Astrocyte (in vitro differentiated cells and primary cell): ENCODE measurements around the gene ALKBH2. TPM values are rescaled to one million over a fixed set of nuclear protein-coding genes. Genes with fewer than 3 reads are reported as not detected.

Source experiments
- DNase-seq: peaks from one replicate; pipeline ENCODE4 v3.0.0-alpha.2; 2010; ENCODE audit warnings: low read depth
- FAIRE-seq: peaks from 2 replicates; lab custom pipeline; 2011; peaks lifted over from hg19 to GRCh38; lab: Jason Lieb, UNC
- H2AFZ ChIP-seq: 2 replicates; pipeline ENCODE4 v1.6.0; 2012; ENCODE audit warnings: low read depth, low read length, inconsistent platforms
- H3K27ac ChIP-seq: 2 replicates; pipeline ENCODE4 v1.5.1; 2011; ENCODE audit warnings: low read depth, low read length, inconsistent platforms
- H3K27me3 ChIP-seq: 2 replicates; pipeline ENCODE4 v1.6.0; 2011; ENCODE audit warnings: low read length, inconsistent platforms; ENCODE audit not compliant: insufficient read depth
- H3K36me3 ChIP-seq: 2 replicates; pipeline ENCODE4 v1.5.1; 2011; ENCODE audit warnings: low read length, inconsistent platforms; ENCODE audit not compliant: insufficient read depth
- H3K4me1 ChIP-seq: 2 replicates; pipeline ENCODE4 v1.5.1; 2011; ENCODE audit warnings: low read length, inconsistent platforms; ENCODE audit not compliant: insufficient read depth
- H3K4me2 ChIP-seq: 2 replicates; pipeline ENCODE4 v1.6.0; 2012; ENCODE audit warnings: low read length, inconsistent platforms
- H3K4me3 ChIP-seq: 2 replicates; pipeline ENCODE4 v1.5.1; 2011; ENCODE audit warnings: low read depth, mild to moderate bottlenecking, low read length, inconsistent platforms; ENCODE audit not compliant: insufficient read depth
- H3K79me2 ChIP-seq: 2 replicates; pipeline ENCODE4 v1.6.0; 2012; ENCODE audit warnings: mild to moderate bottlenecking, low read length, inconsistent platforms; ENCODE audit not compliant: insufficient read depth
- H3K9ac ChIP-seq: 2 replicates; pipeline ENCODE4 v1.6.0; 2012; ENCODE audit warnings: mild to moderate bottlenecking, low read length, inconsistent platforms
- H3K9me3 ChIP-seq: 2 replicates; pipeline ENCODE4 v1.5.1; 2012; ENCODE audit warnings: low read depth, mild to moderate bottlenecking, low read length, inconsistent platforms; ENCODE audit not compliant: insufficient read depth
- H4K20me1 ChIP-seq: 2 replicates; pipeline ENCODE4 v1.6.0; 2012; ENCODE audit warnings: low read length, inconsistent platforms; ENCODE audit not compliant: insufficient read depth
- H3K27ac Mint-ChIP-seq: one replicate; pipeline ENCODE4 v1.8.0; 2021; ENCODE audit warnings: mild to moderate bottlenecking, mixed read lengths; ENCODE audit not compliant: unreplicated experiment
- H3K27me3 Mint-ChIP-seq: one replicate; pipeline ENCODE4 v1.8.0; 2021; ENCODE audit warnings: low read depth, mixed read lengths; ENCODE audit not compliant: unreplicated experiment
- H3K36me3 Mint-ChIP-seq: one replicate; pipeline ENCODE4 v1.8.0; 2021; ENCODE audit warnings: low read depth, mixed read lengths; ENCODE audit not compliant: unreplicated experiment
- H3K4me1 Mint-ChIP-seq: one replicate; pipeline ENCODE4 v1.8.0; 2021; ENCODE audit warnings: low read depth, mixed read lengths; ENCODE audit not compliant: unreplicated experiment
- H3K4me3 Mint-ChIP-seq: one replicate; pipeline ENCODE4 v1.8.0; 2021; ENCODE audit warnings: mild to moderate bottlenecking, moderate library complexity, mixed read lengths; ENCODE audit not compliant: unreplicated experiment
- H3K9me3 Mint-ChIP-seq: one replicate; pipeline ENCODE4 v1.8.0; 2021; ENCODE audit warnings: mild to moderate bottlenecking, mixed read lengths; ENCODE audit not compliant: unreplicated experiment
- EZH2 ChIP-seq: IDR thresholded peaks from 2 replicates; pipeline ENCODE4 v1.6.1; 2012; ENCODE audit warnings: mild to moderate bottlenecking, low read length, inconsistent platforms; ENCODE audit not compliant: insufficient read depth
- total RNA-seq: library from RNA; stranded (reverse); gene quantifications from 2 replicates; pipeline ENCODE4 v1.2.1, GENCODE V29; 2021
- TF ChIP-seq, protein P1 (sequence below): IDR thresholded peaks from 2 replicates; pipeline ENCODE4 v1.5.1; 2011; ENCODE audit warnings: low read depth, mild to moderate bottlenecking, inconsistent platforms, low read length, moderate library complexity; ENCODE audit not compliant: insufficient read depth

The ALKBH2 gene
- total RNA-seq, 1 donor from 2014 or later = 5.1 TPM

DNA sequence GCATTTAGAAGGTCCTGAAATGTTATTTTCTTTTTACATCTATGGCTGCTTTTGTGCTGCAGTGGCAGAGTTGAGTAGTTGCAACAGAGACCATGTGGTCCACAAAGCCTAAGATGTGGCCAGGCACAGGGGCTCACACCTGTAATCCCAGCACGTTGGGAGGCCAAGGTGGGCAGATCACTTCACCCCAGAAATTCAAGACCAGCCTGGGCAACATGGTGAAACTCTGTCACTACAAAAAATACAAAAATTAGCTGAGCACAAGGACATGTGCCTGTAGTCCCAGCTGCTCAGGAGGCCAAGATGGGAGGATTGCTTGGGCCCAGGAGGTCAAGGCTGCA, 27.4 kb downstream of the ALKBH2 start:
- no peak overlapping the region for H3K4me3 Mint-ChIP-seq
- DNase-seq (no peak), FAIRE-seq (no peak)
- H3K9me3 Mint-ChIP-seq = peaks cover 6% of the 10 kb centered on the region
- no peaks in the 10 kb centered on the region for H3K27me3 Mint-ChIP-seq
- H3K4me3 ChIP-seq = no peak overlapping the region
- peaks cover 15% of the 10 kb centered on the region for H3K36me3 ChIP-seq
- H3K27ac Mint-ChIP-seq = no peak overlapping the region
- H3K27me3 ChIP-seq = no peaks in the 10 kb centered on the region
- H3K4me1 Mint-ChIP-seq = no peaks in the 10 kb centered on the region
- H3K4me1 ChIP-seq = no peaks in the 10 kb centered on the region
- H2AFZ ChIP-seq = no peak overlapping the region
- no peaks in the 10 kb centered on the region for H3K9me3 ChIP-seq
- peaks cover 12% of the 10 kb centered on the region for H3K36me3 Mint-ChIP-seq
- TF ChIP-seq EZH2 = no peak
- TF ChIP-seq, protein P1, sequence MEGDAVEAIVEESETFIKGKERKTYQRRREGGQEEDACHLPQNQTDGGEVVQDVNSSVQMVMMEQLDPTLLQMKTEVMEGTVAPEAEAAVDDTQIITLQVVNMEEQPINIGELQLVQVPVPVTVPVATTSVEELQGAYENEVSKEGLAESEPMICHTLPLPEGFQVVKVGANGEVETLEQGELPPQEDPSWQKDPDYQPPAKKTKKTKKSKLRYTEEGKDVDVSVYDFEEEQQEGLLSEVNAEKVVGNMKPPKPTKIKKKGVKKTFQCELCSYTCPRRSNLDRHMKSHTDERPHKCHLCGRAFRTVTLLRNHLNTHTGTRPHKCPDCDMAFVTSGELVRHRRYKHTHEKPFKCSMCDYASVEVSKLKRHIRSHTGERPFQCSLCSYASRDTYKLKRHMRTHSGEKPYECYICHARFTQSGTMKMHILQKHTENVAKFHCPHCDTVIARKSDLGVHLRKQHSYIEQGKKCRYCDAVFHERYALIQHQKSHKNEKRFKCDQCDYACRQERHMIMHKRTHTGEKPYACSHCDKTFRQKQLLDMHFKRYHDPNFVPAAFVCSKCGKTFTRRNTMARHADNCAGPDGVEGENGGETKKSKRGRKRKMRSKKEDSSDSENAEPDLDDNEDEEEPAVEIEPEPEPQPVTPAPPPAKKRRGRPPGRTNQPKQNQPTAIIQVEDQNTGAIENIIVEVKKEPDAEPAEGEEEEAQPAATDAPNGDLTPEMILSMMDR = no peak
- H3K4me2 ChIP-seq = no peak overlapping the region
- H3K79me2 ChIP-seq = no peaks in the 10 kb centered on the region
- H4K20me1 ChIP-seq = no peaks in the 10 kb centered on the region
- H3K27ac ChIP-seq = no peak overlapping the region
- H3K9ac ChIP-seq = no peak overlapping the region

DNA sequence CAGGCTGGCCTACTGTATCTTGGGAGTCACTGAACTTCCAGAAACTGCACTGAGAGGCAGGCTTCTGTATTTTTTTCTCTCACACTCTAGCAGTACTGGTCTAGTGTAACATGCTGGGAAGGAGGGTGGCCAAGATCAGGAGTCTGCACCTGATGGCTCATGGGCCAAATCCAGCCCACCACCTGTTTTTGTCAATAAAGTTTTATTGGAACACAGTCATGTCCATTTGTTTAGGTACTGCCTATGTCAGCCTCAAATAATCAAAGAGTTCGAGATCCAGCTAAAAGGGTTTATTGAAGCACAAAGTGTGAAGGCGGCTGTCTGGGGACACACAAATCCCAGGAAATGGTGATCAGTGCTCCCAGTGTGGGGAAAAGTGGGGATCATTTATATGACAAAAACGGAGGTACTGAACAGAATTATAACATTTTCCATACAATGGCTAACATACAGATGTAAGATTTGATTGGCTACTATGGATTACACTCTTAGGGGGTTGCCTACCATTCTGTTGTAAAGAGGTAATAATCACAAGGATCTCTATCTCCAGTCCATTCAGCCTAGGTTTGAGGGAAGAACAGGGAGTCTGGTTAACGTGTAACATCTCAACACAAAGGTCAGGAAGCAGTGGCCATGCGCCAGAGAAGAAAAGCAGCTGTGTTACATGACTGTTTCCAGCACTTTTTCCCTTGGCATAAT, 28.0 kb downstream of the ALKBH2 start:
- Histone ChIP-seq H3K4me3 (no peak overlapping the region), H4K20me1 (no peaks in the 10 kb centered on the region), H3K36me3 (peaks cover 15% of the 10 kb centered on the region), H3K4me2 (no peak overlapping the region), H3K9ac (no peak overlapping the region), H3K9me3 (no peaks in the 10 kb centered on the region), H3K27me3 (no peaks in the 10 kb centered on the region), H3K27ac (no peak overlapping the region), H3K79me2 (no peaks in the 10 kb centered on the region), H2AFZ (no peak overlapping the region), H3K4me1 (no peaks in the 10 kb centered on the region)
- Mint-ChIP-seq H3K4me1 (no peaks in the 10 kb centered on the region), H3K4me3 (no peak overlapping the region), H3K9me3 (peaks cover 6% of the 10 kb centered on the region), H3K36me3 (peaks cover 12% of the 10 kb centered on the region), H3K27me3 (no peaks in the 10 kb centered on the region), H3K27ac (no peak overlapping the region)
- no peak for TF ChIP-seq EZH2
- TF ChIP-seq, protein P1 = no peak
- DNase-seq (no peak), FAIRE-seq (no peak)

DNA sequence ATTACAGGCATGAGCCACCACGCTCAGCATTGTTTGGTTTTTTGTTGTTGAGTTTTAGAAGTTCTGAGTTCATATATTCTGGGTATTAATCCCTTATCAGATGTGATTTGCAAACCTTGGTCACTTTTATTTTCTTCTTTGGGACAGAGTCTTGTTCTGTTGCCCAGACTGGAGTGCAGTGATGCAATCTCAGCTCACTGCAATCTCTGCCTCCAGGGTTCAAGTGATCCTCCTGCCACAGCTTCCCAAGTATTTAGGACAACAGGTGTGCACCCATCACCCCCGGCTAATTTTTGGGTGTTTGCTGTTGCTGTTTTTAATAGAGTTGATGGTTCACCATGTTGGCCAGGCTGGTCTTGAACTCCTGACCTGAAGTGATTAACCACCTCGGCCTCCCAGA, 29.1 kb downstream of the ALKBH2 start:
- Histone ChIP-seq H3K27me3 (no peaks in the 10 kb centered on the region), H3K36me3 (peaks cover 19% of the 10 kb centered on the region), H3K4me1 (no peaks in the 10 kb centered on the region), H3K27ac (no peak overlapping the region), H3K9ac (no peak overlapping the region), H3K4me2 (no peak overlapping the region), H3K4me3 (no peak overlapping the region), H4K20me1 (no peaks in the 10 kb centered on the region), H3K9me3 (no peaks in the 10 kb centered on the region), H3K79me2 (no peaks in the 10 kb centered on the region), H2AFZ (no peak overlapping the region)
- peaks cover 4% of the 10 kb centered on the region for H3K36me3 Mint-ChIP-seq
- H3K4me1 Mint-ChIP-seq = no peaks in the 10 kb centered on the region
- peaks cover 4% of the 10 kb centered on the region for H3K9me3 Mint-ChIP-seq
- no peak for TF ChIP-seq EZH2
- TF ChIP-seq, protein P1 = no peak
- no peak overlapping the region for H3K27ac Mint-ChIP-seq
- no peak overlapping the region for H3K4me3 Mint-ChIP-seq
- DNase-seq = no peak
- FAIRE-seq = no peak
- H3K27me3 Mint-ChIP-seq = no peaks in the 10 kb centered on the region
